Measurements from ENCODE around the gene GLCCI1. TPM values are rescaled to one million over a fixed set of nuclear protein-coding genes. Genes with fewer than 3 reads are reported as not detected.

GLCCI1 gene
- total RNA-seq (10 to 100 TPM in 2 of 10 donors, 1 to 10 TPM in 8; 3.6 to 13.0 (median 7.6) TPM), polyA plus RNA-seq (1 to 10 TPM in 1 of 2 donors, under 1 TPM in 1; 0.75 to 3.3 TPM)
- long read RNA-seq, donor 1, partial matches to known transcripts: 0 of 1 reads
- long read RNA-seq, donor 1, other reads (novel, unspliced or antisense): 1 of 1 reads
- long read RNA-seq, donor 2, partial matches to known transcripts: 0 of 1 reads
- long read RNA-seq, donor 2, other reads (novel, unspliced or antisense): 0 of 1 reads
- long read RNA-seq, donor 3: 0 reads

GRCh38 chr7:7968544-7969305, at the start of gene GLCCI1:
TSS of gene GLCCI1 (plus strand) at chr7:7968796. CDS start at chr7:7969351, 555 bp downstream.
- intact Hi-C loops (cut with DNase I): loop anchor here in 3 of 10 donors (1.0 to 10.0 kb wide), 5 partner anchors 246 to 402 kb away; partner anchors contain the start of genes MIOS (in 1 of the 3) and UMAD1 (in 1 of the 3)
- WGBS, 2 donors: 0% methylated on average over 48 to 77 of the region's 77 CpGs

GRCh38 chr7:7919449-7919945, 49.1 kb upstream of the GLCCI1 start:
- Histone ChIP-seq H3K36me3 (no peaks in the 10 kb centered on the region), H3K9me3 (no peaks in the 10 kb centered on the region), H3K4me1 (peaks cover 0 to 2% (median 0%) of the 10 kb centered on the region in 9 donors), H3K27ac (no peak overlapping the region), H3K27me3 (no peaks in the 10 kb centered on the region), H3K4me3 (no peak overlapping the region)
- no peak for DNase-seq
- ATAC-seq: no peak
- no peak for TF ChIP-seq CTCF (IDR thresholded peaks at IDR 0.05)
- intact Hi-C loops (cut with DNase I): no loop called here
- WGBS, 2 donors: 73 to 75% methylated on average over 2 of the region's 2 CpGs

More at GRCh38 chr7:7968544-7969305, at the start of gene GLCCI1:
- H3K4me3 ChIP-seq: peak within 1 kb of the TSS; percentile 57 to 100 (median 90)
- ATAC-seq (peak; percentile 98 to 99 (median 99)), DNase-seq (peak; percentile 96 to 98)
- no peak for TF ChIP-seq CTCF (IDR thresholded peaks at IDR 0.05)
- no peaks in the 10 kb centered on the region for H3K36me3 ChIP-seq
- H3K27me3 ChIP-seq: no peaks in the 10 kb centered on the region
- H3K27ac ChIP-seq: peak within 1 kb of the TSS; percentile 72 to 98 (median 92)
- H3K9me3 ChIP-seq: no peaks in the 10 kb centered on the region
- peaks cover 0 to 35% (median 13%) of the 10 kb centered on the region in 9 donors for H3K4me1 ChIP-seq

GRCh38 chr7:7920056-7920455, 48.5 kb upstream of the GLCCI1 start:
- intact Hi-C loops (cut with DNase I): loop anchor here in 1 of 10 donors (10.0 kb wide), 1 partner anchor 115 kb away; no protein-coding TSS in a partner anchor
- no peaks in the 10 kb centered on the region for H3K4me1 ChIP-seq
- ATAC-seq: no peak
- H3K36me3 ChIP-seq: no peaks in the 10 kb centered on the region
- 50 to 64% methylated on average over 2 of the region's 2 CpGs for WGBS, 2 donors
- H3K9me3 ChIP-seq: no peaks in the 10 kb centered on the region
- no peak overlapping the region for H3K27ac ChIP-seq
- H3K27me3 ChIP-seq: no peaks in the 10 kb centered on the region
- DNase-seq: no peak
- no peak for TF ChIP-seq CTCF (IDR thresholded peaks at IDR 0.05)
- H3K4me3 ChIP-seq: no peak overlapping the region

- no peak for TF ChIP-seq CTCF (IDR thresholded peaks at IDR 0.05)
- no peaks in the 10 kb centered on the region for H3K27me3 ChIP-seq
- H3K27ac ChIP-seq: no peak overlapping the region
- 90 to 92% methylated on average over 3 of the region's 3 CpGs for whole genome bisulfite sequencing, 2 donors
- H3K36me3 ChIP-seq: no peaks in the 10 kb centered on the region
- H3K4me3 ChIP-seq: no peak overlapping the region
- no peak for DNase-seq
- H3K9me3 ChIP-seq: no peaks in the 10 kb centered on the region
- no peaks in the 10 kb centered on the region for H3K4me1 ChIP-seq
- intact Hi-C loops (cut with DNase I): loop anchor here in 1 of 10 donors (10.0 kb wide), 1 partner anchor 114 kb away; no protein-coding TSS in a partner anchor
- ATAC-seq: no peak
Measured at GRCh38 chr7:7920481-7920880, 48.1 kb upstream of the GLCCI1 start.

All from heart right ventricle (tissue), 16 donors.